ENCODE data around the gene AP2S1. TPM values are rescaled to one million over a fixed set of nuclear protein-coding genes. Genes with fewer than 3 reads are reported as not detected.
A peak's percentile ranks its signal among the peaks of the same experiment; 100 is the strongest.

Gene AP2S1
- total RNA-seq, 4 donors from 2014 or later: 63.5 to 88.9 (median 74.5) TPM

- no peak for TF ChIP-seq EP300 (IDR thresholded peaks at IDR 0.05)
- no peak for TF ChIP-seq POLR2A (IDR thresholded peaks at IDR 0.05; ENCODE audit: low read depth)
- TF ChIP-seq CTCF (IDR thresholded peaks at IDR 0.05): no peak
- TF ChIP-seq POLR2AphosphoS5 (IDR thresholded peaks at IDR 0.05): no peak
- H3K9me3 ChIP-seq: no peaks in the 10 kb centered on the region
- no peak overlapping the region for H3K4me3 ChIP-seq
- no peaks in the 10 kb centered on the region for H3K36me3 ChIP-seq
- peak overlapping the region in 1 of 4 donors; percentile 39 for H3K27ac ChIP-seq (replicated peaks in 1 of 4)
- H3K27me3 ChIP-seq: no peaks in the 10 kb centered on the region
- WGBS: 86% methylated on average over 7 of the region's 18 CpGs
- intact Hi-C loops (cut with DNase I): no loop called here
- DNase-seq (ENCODE audit: extremely low spot score): no peak
- peaks cover 0 to 8% (median 6%) of the 10 kb centered on the region in 4 donors for H3K4me1 ChIP-seq
Observed at GRCh38 chr19:46821512-46822409, 28.9 kb downstream of the AP2S1 start.

GRCh38 chr19:46818812-46819211 is 31.8 kb downstream of the AP2S1 start:
- intact Hi-C loops (cut with DNase I): no loop called here
- no peak for TF ChIP-seq EP300 (IDR thresholded peaks at IDR 0.05)
- Histone ChIP-seq H3K4me3 (no peak overlapping the region), H3K27ac (replicated peaks in 1 of 4) (no peak overlapping the region), H3K36me3 (no peaks in the 10 kb centered on the region), H3K27me3 (no peaks in the 10 kb centered on the region), H3K9me3 (no peaks in the 10 kb centered on the region), H3K4me1 (peaks cover 8 to 17% (median 11%) of the 10 kb centered on the region in 4 donors)
- no peak for DNase-seq (ENCODE audit: extremely low spot score)
- WGBS: 73% methylated on average over 2 of the region's 2 CpGs

GRCh38 chr19:46815833-46816627 is 34.6 kb downstream of the AP2S1 start:
- no peak overlapping the region for H3K27ac ChIP-seq (replicated peaks in 1 of 4)
- TF ChIP-seq CTCF (IDR thresholded peaks at IDR 0.05) (no peak), POLR2AphosphoS5 (IDR thresholded peaks at IDR 0.05) (no peak), POLR2A (IDR thresholded peaks at IDR 0.05; ENCODE audit: low read depth) (no peak), EP300 (IDR thresholded peaks at IDR 0.05) (no peak)
- H3K9me3 ChIP-seq: no peaks in the 10 kb centered on the region
- peaks cover 10 to 20% (median 13%) of the 10 kb centered on the region in 4 donors for H3K4me1 ChIP-seq
- no peaks in the 10 kb centered on the region for H3K36me3 ChIP-seq
- H3K27me3 ChIP-seq: no peaks in the 10 kb centered on the region
- DNase-seq (ENCODE audit: extremely low spot score): no peak
- WGBS: 79% methylated on average over 10 of the region's 18 CpGs
- intact Hi-C loops (cut with DNase I): no loop called here
- H3K4me3 ChIP-seq: no peak overlapping the region

- DNase-seq (ENCODE audit: extremely low spot score): no peak
- no peak overlapping the region for H3K4me3 ChIP-seq
- H3K9me3 ChIP-seq: no peaks in the 10 kb centered on the region
- no peaks in the 10 kb centered on the region for H3K27me3 ChIP-seq
- TF ChIP-seq EP300 (IDR thresholded peaks at IDR 0.05) (no peak), POLR2AphosphoS5 (IDR thresholded peaks at IDR 0.05) (peak in 1 of 2 donors; percentile 23)
- no peaks in the 10 kb centered on the region for H3K36me3 ChIP-seq
- WGBS: 48% methylated on average over 7 of the region's 7 CpGs
- H3K27ac ChIP-seq (replicated peaks in 1 of 4): peak overlapping the region; percentile 14 to 50 (median 44)
- H3K4me1 ChIP-seq: peaks cover 7 to 20% (median 13%) of the 10 kb centered on the region in 4 donors
- intact Hi-C loops (cut with DNase I): no loop called here
Observed at GRCh38 chr19:46813839-46814358, 36.7 kb downstream of the AP2S1 start.

- Histone ChIP-seq H3K9me3 (no peaks in the 10 kb centered on the region), H3K4me1 (peaks cover 7 to 20% (median 13%) of the 10 kb centered on the region in 4 donors), H3K36me3 (no peaks in the 10 kb centered on the region), H3K27me3 (no peaks in the 10 kb centered on the region), H3K4me3 (no peak overlapping the region), H3K27ac (replicated peaks in 1 of 4) (peak overlapping the region; percentile 14 to 50 (median 44))
- no peak for TF ChIP-seq CTCF (IDR thresholded peaks at IDR 0.05)
- 69% methylated on average over 24 of the region's 24 CpGs for WGBS
- DNase-seq (ENCODE audit: extremely low spot score): no peak
- intact Hi-C loops (cut with DNase I): no loop called here
Observed at GRCh38 chr19:46812977-46813838, 37.4 kb downstream of the AP2S1 start.

Data from esophagus muscularis mucosa (tissue), 4 donors.